Stimulated activated CD8-positive, alpha-beta memory T cell treated with anti-CD3 and anti-CD28 coated beads, Interleukin-7, amount 100 ng/mL, for 24 hours (primary cell): Measurements from ENCODE around the gene CDKN1C.

Source experiments
- DNase-seq: peaks from one replicate; pipeline ENCODE4 v3.0.0-alpha.2; 2020; ENCODE audit warnings: low read depth

Gene CDKN1C

GRCh38 chr11:2885678-2886081, at the start of gene CDKN1C:
TSS of gene CDKN1C (minus strand) at chr11:2885775. CDS start at chr11:2885456, 319 bp downstream.
- peak; percentile 46 for DNase-seq

GRCh38 chr11:2934611-2935239, 49.1 kb upstream of the CDKN1C start:
- DNase-seq, result no peak

- no peak for DNase-seq
Observed at GRCh38 chr11:2934021-2934550, 48.5 kb upstream of the CDKN1C start.

- DNase-seq, result no peak
Observed at GRCh38 chr11:2933375-2934020, 47.9 kb upstream of the CDKN1C start.

- no peak for DNase-seq
Observed at GRCh38 chr11:2932850-2933251, 47.3 kb upstream of the CDKN1C start.

GRCh38 chr11:2931771-2932738, 46.5 kb upstream of the CDKN1C start:
- no peak for DNase-seq

- DNase-seq, result no peak
Observed at GRCh38 chr11:2931420-2931746, 45.8 kb upstream of the CDKN1C start.

GRCh38 chr11:2930704-2931419, 45.3 kb upstream of the CDKN1C start:
- no peak for DNase-seq

- DNase-seq, result no peak
Observed at GRCh38 chr11:2929950-2930703, 44.6 kb upstream of the CDKN1C start.

GRCh38 chr11:2929531-2929949, 44.0 kb upstream of the CDKN1C start:
- no peak for DNase-seq

- no peak for DNase-seq
Observed at GRCh38 chr11:2928605-2929530, 43.3 kb upstream of the CDKN1C start, which contains the start of gene PHLDA2. TSS of gene PHLDA2 (minus strand) at chr11:2929420. CDS start at chr11:2929364, 56 bp downstream.

- DNase-seq, result no peak
Observed at GRCh38 chr11:2927851-2928604, 42.5 kb upstream of the CDKN1C start.

- DNase-seq, result no peak
Observed at GRCh38 chr11:2927121-2927800, 41.7 kb upstream of the CDKN1C start.

- DNase-seq, result no peak
Observed at GRCh38 chr11:2926611-2927051, 41.1 kb upstream of the CDKN1C start.

GRCh38 chr11:2924821-2925675, 39.5 kb upstream of the CDKN1C start:
- DNase-seq, result no peak

GRCh38 chr11:2924381-2924780, 38.8 kb upstream of the CDKN1C start:
- no peak for DNase-seq
